ENCODE measurements around the gene LITAF.

Gene LITAF

GRCh38 chr16:11620243-11621003 lies 33.7 kb upstream of the LITAF start:
- no peak for TF ChIP-seq CTCF (IDR thresholded peaks at IDR 0.05; ENCODE audit: low read depth, low read length)

GRCh38 chr16:11619327-11619851 lies 32.7 kb upstream of the LITAF start:
- TF ChIP-seq CTCF (IDR thresholded peaks at IDR 0.05; ENCODE audit: low read depth, low read length), result no peak
- DNase-seq (ENCODE audit: extremely low read depth, low read depth), result no peak

More at GRCh38 chr16:11620243-11621003, 33.7 kb upstream of the LITAF start:
- no peak for DNase-seq (ENCODE audit: extremely low read depth, low read depth)

GRCh38 chr16:11618107-11618717 lies 31.5 kb upstream of the LITAF start:
- no peak for TF ChIP-seq CTCF (IDR thresholded peaks at IDR 0.05; ENCODE audit: low read depth, low read length)
- no peak for DNase-seq (ENCODE audit: extremely low read depth, low read depth)

- no peak for DNase-seq (ENCODE audit: extremely low read depth, low read depth)
- no peak for TF ChIP-seq CTCF (IDR thresholded peaks at IDR 0.05; ENCODE audit: low read depth, low read length)
Observed at GRCh38 chr16:11615748-11616447, 29.2 kb upstream of the LITAF start.

- no peak for TF ChIP-seq CTCF (IDR thresholded peaks at IDR 0.05; ENCODE audit: low read depth, low read length)
- DNase-seq (ENCODE audit: extremely low read depth, low read depth), result no peak
Observed at GRCh38 chr16:11614587-11615175, 28.0 kb upstream of the LITAF start.

- DNase-seq (ENCODE audit: extremely low read depth, low read depth), result no peak
- no peak for TF ChIP-seq CTCF (IDR thresholded peaks at IDR 0.05; ENCODE audit: low read depth, low read length)
Observed at GRCh38 chr16:11613381-11614303, 26.9 kb upstream of the LITAF start.

Measured in AG09319 (cell line).